ENCODE measurements around the gene PDILT.
"Not testable (repeated sequence)": the region's sequence is repeated elsewhere in the genome, so short reads cannot be mapped to it uniquely, and the experiment has no call there.

Gene PDILT

GRCh38 chr16:20424129-20424866 lies 19.8 kb upstream of the PDILT start:
- DNase-seq (ENCODE audit: low read depth, low spot score): no peak
- ChIA-PET CTCF (no interaction called here), POLR2A (no interaction called here)
- H3K4me3 ChIP-seq (ENCODE audit: low read depth, low read length): no peak overlapping the region
- no peak for TF ChIP-seq CTCF (IDR thresholded peaks at IDR 0.05; ENCODE audit: insufficient read depth, low read length, missing control alignments)

GRCh38 chr16:20423772-20424128 lies 19.2 kb upstream of the PDILT start:
- POLR2A ChIA-PET; DNase-seq (ENCODE audit: low read depth, low spot score); CTCF ChIA-PET; H3K4me3 ChIP-seq (ENCODE audit: low read depth, low read length): not testable (repeated sequence)

GRCh38 chr16:20421748-20422147 lies 17.2 kb upstream of the PDILT start:
- DNase-seq (ENCODE audit: low read depth, low spot score); POLR2A ChIA-PET; CTCF ChIA-PET; H3K4me3 ChIP-seq (ENCODE audit: low read depth, low read length): not testable (repeated sequence)

GRCh38 chr16:20419093-20419492 lies 14.6 kb upstream of the PDILT start:
- H3K4me3 ChIP-seq (ENCODE audit: low read depth, low read length); POLR2A ChIA-PET; DNase-seq (ENCODE audit: low read depth, low spot score); CTCF ChIA-PET: not testable (repeated sequence)

- ChIA-PET POLR2A (no interaction called here), CTCF (no interaction called here)
- no peak for TF ChIP-seq CTCF (IDR thresholded peaks at IDR 0.05; ENCODE audit: insufficient read depth, low read length, missing control alignments)
- H3K4me3 ChIP-seq (ENCODE audit: low read depth, low read length): no peak overlapping the region
- DNase-seq (ENCODE audit: low read depth, low spot score): no peak
Observed at GRCh38 chr16:20415541-20415940, 11.0 kb upstream of the PDILT start.

GRCh38 chr16:20411055-20411454 lies 6.5 kb upstream of the PDILT start:
- CTCF ChIA-PET: no interaction called here
- no peak overlapping the region for H3K4me3 ChIP-seq (ENCODE audit: low read depth, low read length)
- DNase-seq (ENCODE audit: low read depth, low spot score): no peak
- TF ChIP-seq CTCF (IDR thresholded peaks at IDR 0.05; ENCODE audit: insufficient read depth, low read length, missing control alignments): no peak
- POLR2A ChIA-PET: no interaction called here

- DNase-seq (ENCODE audit: low read depth, low spot score): no peak
- ChIA-PET CTCF (no interaction called here), POLR2A (no interaction called here)
- TF ChIP-seq CTCF (IDR thresholded peaks at IDR 0.05; ENCODE audit: insufficient read depth, low read length, missing control alignments): no peak
- no peak overlapping the region for H3K4me3 ChIP-seq (ENCODE audit: low read depth, low read length)
Observed at GRCh38 chr16:20410121-20410723, 5.7 kb upstream of the PDILT start.

- ChIA-PET CTCF (no interaction called here), POLR2A (no interaction called here)
- H3K4me3 ChIP-seq (ENCODE audit: low read depth, low read length): no peak within 1 kb of the TSS
- no peak for DNase-seq (ENCODE audit: low read depth, low spot score)
- TF ChIP-seq CTCF (IDR thresholded peaks at IDR 0.05; ENCODE audit: insufficient read depth, low read length, missing control alignments): no peak
Observed at GRCh38 chr16:20409398-20410120, 5.0 kb upstream of the PDILT start, which contains the start of gene ACSM5. ACSM5 (plus strand) TSS chr16:20409534; CDS start chr16:20411485, 1,951 bp downstream.
